Muscle layer of duodenum (tissue), 2 donors: Measurements from ENCODE around the gene CCDC24.

Experiments
- H3K27ac ChIP-seq: one replicate; pipeline ENCODE4 v1.7.0; 2013; ENCODE audit warnings: mild to moderate bottlenecking, low read length
- H3K27me3 ChIP-seq: one replicate; pipeline ENCODE4 v1.7.0; 2013; ENCODE audit warnings: low read depth, mild to moderate bottlenecking, control low read depth, low read length
- H3K36me3 ChIP-seq, 2 donors: one replicate each; pipeline ENCODE4 v1.7.0; 2013; ENCODE audit warnings: low read length in 2 of 2, control low read depth in 1 of 2, mild to moderate bottlenecking in 1 of 2; ENCODE audit not compliant: insufficient read depth in 2 of 2, control insufficient read depth in 1 of 2
- H3K4me1 ChIP-seq, 2 donors: one replicate each; pipeline ENCODE4 v1.7.0; 2013; ENCODE audit warnings: low read length in 2 of 2, mild to moderate bottlenecking in 2 of 2, control low read depth in 1 of 2, moderate library complexity in 1 of 2; ENCODE audit not compliant: insufficient read depth in 2 of 2, control insufficient read depth in 1 of 2
- H3K4me3 ChIP-seq, 2 donors: one replicate each; pipeline ENCODE4 v1.7.0; 2013; ENCODE audit warnings: low read length in 2 of 2, low read depth in 1 of 2, mild to moderate bottlenecking in 1 of 2
- H3K9me3 ChIP-seq, 2 donors: one replicate each; pipeline ENCODE4 v1.7.0; 2013; ENCODE audit warnings: low read length in 2 of 2, control low read depth in 1 of 2, mild to moderate bottlenecking in 1 of 2; ENCODE audit not compliant: control insufficient read depth in 1 of 2
- donor health status: healthy.

The CCDC24 gene

GRCh38 chr1:43991476-43992231 is at the start of gene CCDC24:
CCDC24 (plus strand) TSS chr1:43991599; CDS start chr1:43991879, 280 bp downstream.
- H3K27ac ChIP-seq, result peak within 1 kb of the TSS; percentile 39
- no peaks in the 10 kb centered on the region for H3K27me3 ChIP-seq
- peaks cover 0 to 9% of the 10 kb centered on the region in 2 donors for H3K4me1 ChIP-seq
- peak within 1 kb of the TSS; percentile 65 to 79 for H3K4me3 ChIP-seq
- no peaks in the 10 kb centered on the region for H3K36me3 ChIP-seq
- no peaks in the 10 kb centered on the region for H3K9me3 ChIP-seq

DNA sequence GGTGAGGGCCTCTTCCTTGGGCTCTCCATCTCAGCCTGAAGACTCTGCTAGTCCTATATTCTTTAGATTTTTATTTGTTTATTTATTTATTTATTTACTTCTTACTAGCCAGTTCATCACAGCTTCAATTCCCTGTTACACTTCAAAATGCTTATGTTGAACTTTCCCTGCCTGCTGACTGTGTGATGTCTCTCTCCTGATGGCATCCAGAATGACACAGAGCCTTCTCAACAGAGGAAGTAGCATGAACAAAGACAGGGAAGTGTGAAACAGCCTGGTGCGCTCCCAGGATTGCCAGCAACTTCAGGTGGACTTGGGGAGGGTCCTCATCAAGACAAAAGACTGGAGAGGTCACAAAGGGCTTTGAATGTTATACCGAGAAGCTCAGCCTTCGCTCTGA is 49.0 kb upstream of the CCDC24 start:
- no peaks in the 10 kb centered on the region for H3K9me3 ChIP-seq
- no peak overlapping the region for H3K4me3 ChIP-seq
- H3K27ac ChIP-seq, result no peak overlapping the region
- peaks cover 0 to 4% of the 10 kb centered on the region in 2 donors for H3K36me3 ChIP-seq
- peaks cover 3 to 11% of the 10 kb centered on the region in 2 donors for H3K4me1 ChIP-seq
- H3K27me3 ChIP-seq, result no peaks in the 10 kb centered on the region

DNA sequence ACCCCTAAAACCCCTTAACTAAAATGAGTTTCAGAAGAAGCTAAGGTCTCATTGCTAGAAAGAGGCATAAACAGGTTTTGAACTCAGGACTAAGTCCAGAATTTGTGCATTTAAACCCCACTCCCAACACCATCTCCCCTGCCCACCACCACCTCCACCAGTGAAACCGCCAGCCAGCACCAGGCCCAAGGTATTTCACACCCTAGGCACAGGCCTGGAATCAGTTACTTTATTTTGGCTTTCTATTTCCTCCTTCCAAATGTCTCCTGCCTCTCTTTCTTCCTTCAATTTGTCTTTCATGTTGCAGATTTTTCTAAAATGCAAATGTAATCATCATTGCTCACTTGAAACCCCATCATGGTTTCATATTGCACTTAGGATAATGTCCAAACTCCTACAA is 46.5 kb upstream of the CCDC24 start:
- no peaks in the 10 kb centered on the region for H3K27me3 ChIP-seq
- H3K27ac ChIP-seq, result no peak overlapping the region
- H3K9me3 ChIP-seq, result no peaks in the 10 kb centered on the region
- H3K4me1 ChIP-seq, result peaks cover 13 to 29% of the 10 kb centered on the region in 2 donors
- peaks cover 4% of the 10 kb centered on the region in 2 donors for H3K36me3 ChIP-seq
- H3K4me3 ChIP-seq, result no peak overlapping the region

GRCh38 chr1:43945674-43946235 is 45.6 kb upstream of the CCDC24 start:
- Histone ChIP-seq H3K27me3 (no peaks in the 10 kb centered on the region), H3K27ac (peak overlapping the region; percentile 87), H3K4me3 (peak overlapping the region; percentile 79 to 90), H3K9me3 (no peaks in the 10 kb centered on the region), H3K36me3 (peaks cover 7 to 12% of the 10 kb centered on the region in 2 donors), H3K4me1 (peaks cover 13 to 29% of the 10 kb centered on the region in 2 donors)

- peaks cover 7 to 12% of the 10 kb centered on the region in 2 donors for H3K36me3 ChIP-seq
- peaks cover 13 to 29% of the 10 kb centered on the region in 2 donors for H3K4me1 ChIP-seq
- H3K9me3 ChIP-seq, result no peaks in the 10 kb centered on the region
- peak within 1 kb of the TSS; percentile 87 for H3K27ac ChIP-seq
- no peaks in the 10 kb centered on the region for H3K27me3 ChIP-seq
- H3K4me3 ChIP-seq, result peak within 1 kb of the TSS; percentile 79 to 90
These were observed 45.0 kb upstream of the CCDC24 start, which contains the start of gene IPO13 for GRCh38 chr1:43946236-43947060. IPO13 (plus strand) TSS chr1:43946950; CDS start chr1:43947601, 651 bp downstream.

- Histone ChIP-seq H3K9me3 (no peaks in the 10 kb centered on the region), H3K27ac (peak overlapping the region; percentile 87), H3K36me3 (peaks cover 7 to 12% of the 10 kb centered on the region in 2 donors), H3K27me3 (no peaks in the 10 kb centered on the region), H3K4me1 (peaks cover 13 to 29% of the 10 kb centered on the region in 2 donors), H3K4me3 (peak overlapping the region; percentile 79 to 90)
These were observed 44.1 kb upstream of the CCDC24 start for GRCh38 chr1:43947061-43947873.

- Histone ChIP-seq H3K27me3 (no peaks in the 10 kb centered on the region), H3K36me3 (peaks cover 7 to 9% of the 10 kb centered on the region in 2 donors), H3K27ac (no peak overlapping the region), H3K4me1 (peaks cover 13 to 29% of the 10 kb centered on the region in 2 donors), H3K4me3 (peak overlapping the region; percentile 79 to 90), H3K9me3 (no peaks in the 10 kb centered on the region)
These were observed 43.4 kb upstream of the CCDC24 start for GRCh38 chr1:43947874-43948437.

GRCh38 chr1:43949678-43950077 is 41.7 kb upstream of the CCDC24 start:
- no peak overlapping the region for H3K27ac ChIP-seq
- H3K9me3 ChIP-seq, result no peaks in the 10 kb centered on the region
- H3K27me3 ChIP-seq, result no peaks in the 10 kb centered on the region
- H3K4me3 ChIP-seq, result no peak overlapping the region
- H3K36me3 ChIP-seq, result peaks cover 7 to 9% of the 10 kb centered on the region in 2 donors
- peaks cover 13 to 29% of the 10 kb centered on the region in 2 donors for H3K4me1 ChIP-seq

GRCh38 chr1:43951021-43951985 is 40.1 kb upstream of the CCDC24 start:
- Histone ChIP-seq H3K4me1 (peaks cover 10 to 21% of the 10 kb centered on the region in 2 donors), H3K4me3 (no peak overlapping the region), H3K9me3 (no peaks in the 10 kb centered on the region), H3K36me3 (peaks cover 11 to 13% of the 10 kb centered on the region in 2 donors), H3K27ac (no peak overlapping the region), H3K27me3 (no peaks in the 10 kb centered on the region)
